ENCODE data around the gene SLC10A1.
"Not testable (repeated sequence)": the region's sequence is repeated elsewhere in the genome, so short reads cannot be mapped to it uniquely, and the experiment has no call there.

Gene SLC10A1

GRCh38 chr14:69749956-69750355, 47.1 kb downstream of the SLC10A1 start:
- no peaks in the 10 kb centered on the region for H3K9me3 ChIP-seq (ENCODE audit: insufficient read depth, low read depth, low read length)
- TF ChIP-seq CTCF (conservative IDR thresholded peaks at IDR 0.05; ENCODE audit: low read length) = no peak
- TF ChIP-seq EZH2phosphoT487 (IDR thresholded peaks at IDR 0.05; ENCODE audit: borderline replicate concordance) = no peak
- H3K9me2 ChIP-seq (replicated peaks; ENCODE audit: low read depth, low read length) = no peaks in the 10 kb centered on the region
- no peaks in the 10 kb centered on the region for H4K20me1 ChIP-seq (ENCODE audit: insufficient read depth, low read length, poor library complexity, severe bottlenecking)
- H3K4me1 ChIP-seq (ENCODE audit: insufficient read depth, low read length, poor library complexity, severe bottlenecking) = peaks cover 6% of the 10 kb centered on the region
- H2AFZ ChIP-seq (ENCODE audit: low read length) = no peak overlapping the region
- H3K36me3 ChIP-seq (ENCODE audit: insufficient read depth, low read length) = no peaks in the 10 kb centered on the region
- no peak overlapping the region for H3K4me3 ChIP-seq (ENCODE audit: low read length, poor library complexity, severe bottlenecking)
- H3K27me3 ChIP-seq (ENCODE audit: insufficient read depth, low read length, poor library complexity, severe bottlenecking) = no peaks in the 10 kb centered on the region
- no peaks in the 10 kb centered on the region for H3F3A ChIP-seq (ENCODE audit: low read depth)
- no peak overlapping the region for H3K4me2 ChIP-seq (ENCODE audit: low read depth, low read length, poor library complexity, severe bottlenecking)
- no peak overlapping the region for H3K9ac ChIP-seq (ENCODE audit: low read depth, low read length, poor library complexity, severe bottlenecking)
- H3K79me2 ChIP-seq (ENCODE audit: insufficient read depth, low read length) = no peaks in the 10 kb centered on the region

- Histone ChIP-seq H3K27me3 (ENCODE audit: insufficient read depth, low read length, poor library complexity, severe bottlenecking) (no peaks in the 10 kb centered on the region), H4K20me1 (ENCODE audit: insufficient read depth, low read length, poor library complexity, severe bottlenecking) (no peaks in the 10 kb centered on the region), H3K79me2 (ENCODE audit: insufficient read depth, low read length) (no peaks in the 10 kb centered on the region), H3F3A (ENCODE audit: low read depth) (no peaks in the 10 kb centered on the region), H2AFZ (ENCODE audit: low read length) (no peak overlapping the region), H3K36me3 (ENCODE audit: insufficient read depth, low read length) (no peaks in the 10 kb centered on the region), H3K4me3 (ENCODE audit: low read length, poor library complexity, severe bottlenecking) (no peak overlapping the region), H3K9ac (ENCODE audit: low read depth, low read length, poor library complexity, severe bottlenecking) (no peak overlapping the region), H3K9me3 (ENCODE audit: insufficient read depth, low read depth, low read length) (no peaks in the 10 kb centered on the region; the same call in 1 of the 2 replicates), H3K4me1 (ENCODE audit: insufficient read depth, low read length, poor library complexity, severe bottlenecking) (no peaks in the 10 kb centered on the region), H3K4me2 (ENCODE audit: low read depth, low read length, poor library complexity, severe bottlenecking) (no peak overlapping the region), H3K9me2 (replicated peaks; ENCODE audit: low read depth, low read length) (no peaks in the 10 kb centered on the region)
- TF ChIP-seq CTCF (conservative IDR thresholded peaks at IDR 0.05; ENCODE audit: low read length) (no peak), EZH2phosphoT487 (IDR thresholded peaks at IDR 0.05; ENCODE audit: borderline replicate concordance) (no peak)
These were observed 56.0 kb downstream of the SLC10A1 start for GRCh38 chr14:69741055-69741454.

DNA sequence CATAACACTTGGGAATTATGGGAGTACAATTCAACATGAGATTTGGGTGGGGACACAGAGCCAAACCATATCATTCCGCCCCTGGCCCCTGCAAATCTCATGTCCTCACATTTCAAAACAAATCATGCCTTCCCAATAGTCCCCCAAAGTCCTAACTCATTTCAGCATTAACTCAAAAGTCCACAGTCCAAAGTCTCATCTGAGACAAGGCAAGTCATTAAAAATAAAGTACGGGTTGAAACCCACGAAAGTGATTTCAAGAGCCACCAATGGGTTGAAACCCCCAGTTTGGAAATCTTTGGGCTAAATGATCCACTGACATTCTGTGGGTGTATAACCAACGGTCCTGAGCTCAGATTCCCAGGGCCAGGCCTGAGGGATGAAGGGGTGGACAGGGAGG, 60.6 kb downstream of the SLC10A1 start:
- H3K4me3 ChIP-seq (ENCODE audit: low read length, poor library complexity, severe bottlenecking); H3K9me3 ChIP-seq (ENCODE audit: insufficient read depth, low read depth, low read length); H3K4me1 ChIP-seq (ENCODE audit: insufficient read depth, low read length, poor library complexity, severe bottlenecking); H3K36me3 ChIP-seq (ENCODE audit: insufficient read depth, low read length); H3K4me2 ChIP-seq (ENCODE audit: low read depth, low read length, poor library complexity, severe bottlenecking); H4K20me1 ChIP-seq (ENCODE audit: insufficient read depth, low read length, poor library complexity, severe bottlenecking); H3F3A ChIP-seq (ENCODE audit: low read depth); H3K27me3 ChIP-seq (ENCODE audit: insufficient read depth, low read length, poor library complexity, severe bottlenecking); H3K9me2 ChIP-seq (replicated peaks; ENCODE audit: low read depth, low read length); H3K79me2 ChIP-seq (ENCODE audit: insufficient read depth, low read length); H3K9ac ChIP-seq (ENCODE audit: low read depth, low read length, poor library complexity, severe bottlenecking); H2AFZ ChIP-seq (ENCODE audit: low read length): not testable (repeated sequence)

- H3K36me3 ChIP-seq (ENCODE audit: insufficient read depth, low read length); H3K79me2 ChIP-seq (ENCODE audit: insufficient read depth, low read length); H2AFZ ChIP-seq (ENCODE audit: low read length); H3K9ac ChIP-seq (ENCODE audit: low read depth, low read length, poor library complexity, severe bottlenecking); H3K4me3 ChIP-seq (ENCODE audit: low read length, poor library complexity, severe bottlenecking); H3K9me2 ChIP-seq (replicated peaks; ENCODE audit: low read depth, low read length); H3K27me3 ChIP-seq (ENCODE audit: insufficient read depth, low read length, poor library complexity, severe bottlenecking); H3K4me2 ChIP-seq (ENCODE audit: low read depth, low read length, poor library complexity, severe bottlenecking); H3K4me1 ChIP-seq (ENCODE audit: insufficient read depth, low read length, poor library complexity, severe bottlenecking); H3F3A ChIP-seq (ENCODE audit: low read depth); H4K20me1 ChIP-seq (ENCODE audit: insufficient read depth, low read length, poor library complexity, severe bottlenecking); H3K9me3 ChIP-seq (ENCODE audit: insufficient read depth, low read depth, low read length): not testable (repeated sequence)
These were observed 65.0 kb downstream of the SLC10A1 start for GRCh38 chr14:69731919-69732598.
